ENCODE measurements around the gene COQ10B.
"Not testable (repeated sequence)": the region's sequence is repeated elsewhere in the genome, so short reads cannot be mapped to it uniquely, and the experiment has no call there.

Gene COQ10B

DNA sequence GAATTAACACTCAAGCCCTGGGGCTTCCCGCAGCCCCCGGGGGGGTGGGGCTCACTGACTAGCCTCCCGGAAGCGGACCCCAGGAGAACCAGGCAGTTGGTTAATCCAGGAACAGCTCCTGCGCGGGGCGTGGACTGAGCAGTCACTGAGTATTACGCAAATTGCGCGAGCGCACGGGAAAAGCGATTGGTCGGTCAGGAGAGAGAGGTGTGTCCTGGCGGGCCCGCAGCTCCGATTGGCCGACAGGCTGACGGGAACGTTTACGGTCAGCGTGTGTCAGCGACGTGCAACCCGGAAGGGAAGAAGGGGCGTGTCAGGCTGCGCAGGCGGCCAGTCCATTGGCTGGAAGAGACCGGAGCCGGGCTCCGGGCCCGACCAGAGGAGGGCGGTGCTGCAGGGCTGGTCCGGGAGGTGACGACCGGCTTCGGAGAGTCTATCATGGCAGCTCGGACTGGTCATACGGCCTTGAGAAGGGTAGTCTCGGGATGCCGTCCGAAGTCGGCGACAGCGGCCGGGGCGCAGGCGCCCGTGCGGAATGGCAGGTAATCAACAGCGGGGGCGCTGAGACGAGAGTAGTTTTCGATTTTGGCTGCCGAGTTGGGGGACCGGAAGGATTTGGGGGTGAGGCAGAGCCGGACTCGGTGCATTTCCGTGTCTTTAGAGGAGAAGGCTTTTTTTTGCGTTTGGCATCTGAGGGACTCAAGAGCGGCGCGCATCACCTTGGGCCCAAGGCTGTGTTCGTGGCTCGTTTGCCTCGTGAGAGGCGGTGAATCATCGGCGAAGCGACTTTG, at the start of gene COQ10B:
TSS of gene COQ10B (plus strand) at position 430 of the 791 bp plus-strand sequence. CDS start at position 439, 9 bp downstream.
- DNase-seq (ENCODE audit: insufficient read length, low spot score) (peak; percentile 96), FAIRE-seq (peak; percentile 95)

- FAIRE-seq = no peak
- no peak for DNase-seq (ENCODE audit: insufficient read length, low spot score)
These were observed 47.8 kb upstream of the COQ10B start for GRCh38 chr2:197405582-197405981.

GRCh38 chr2:197414039-197414438, 39.3 kb upstream of the COQ10B start:
- DNase-seq (ENCODE audit: insufficient read length, low spot score) = no peak
- FAIRE-seq = no peak

DNA sequence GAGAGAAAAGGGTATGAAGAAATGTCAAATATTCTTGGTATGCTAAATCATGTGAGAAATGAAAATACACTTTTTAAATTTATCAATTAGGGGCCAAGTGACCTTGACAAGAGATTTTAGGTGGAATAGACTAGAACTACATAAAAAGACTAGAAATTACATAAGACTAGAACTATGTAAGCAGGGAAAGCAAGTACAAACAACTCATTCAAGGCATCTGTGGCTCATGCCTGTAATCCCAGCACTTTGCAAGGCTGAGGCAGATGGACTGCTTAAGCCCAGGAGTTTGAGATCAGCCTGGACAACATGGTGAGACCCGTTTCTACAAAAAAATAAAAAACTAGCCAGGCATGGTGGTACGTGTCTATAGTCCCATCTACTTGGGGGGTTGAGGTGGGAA, 38.8 kb upstream of the COQ10B start:
- no peak for DNase-seq (ENCODE audit: insufficient read length, low spot score)
- no peak for FAIRE-seq

GRCh38 chr2:197416268-197416667, 37.1 kb upstream of the COQ10B start:
- DNase-seq (ENCODE audit: insufficient read length, low spot score) = no peak
- no peak for FAIRE-seq

DNA sequence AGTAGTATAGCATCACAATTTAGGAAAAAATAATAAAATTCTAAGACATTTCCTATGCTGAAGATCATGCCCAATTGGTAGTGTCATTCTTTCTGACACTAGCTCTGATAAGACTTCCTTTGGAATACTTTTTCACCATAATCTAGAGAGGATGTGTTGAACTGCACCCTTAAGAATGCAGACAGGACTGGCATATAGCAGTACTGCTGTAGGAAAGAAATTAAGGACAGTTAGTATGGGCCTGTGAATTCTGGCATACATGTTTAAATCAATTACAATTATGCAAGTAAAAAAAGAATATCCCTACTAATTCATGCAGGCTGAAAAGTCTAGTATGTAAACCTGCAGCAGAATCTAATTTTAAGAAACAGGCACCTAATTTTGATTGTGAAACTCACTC, 33.9 kb upstream of the COQ10B start:
- no peak for DNase-seq (ENCODE audit: insufficient read length, low spot score)
- FAIRE-seq = no peak

GRCh38 chr2:197423307-197423706, 30.0 kb upstream of the COQ10B start:
- FAIRE-seq = no peak

GRCh38 chr2:197425550-197425949, 27.8 kb upstream of the COQ10B start:
- DNase-seq (ENCODE audit: insufficient read length, low spot score) (no peak), FAIRE-seq (no peak)

More at GRCh38 chr2:197423307-197423706, 30.0 kb upstream of the COQ10B start:
- no peak for DNase-seq (ENCODE audit: insufficient read length, low spot score)

GRCh38 chr2:197426723-197427603, 26.4 kb upstream of the COQ10B start:
- DNase-seq (ENCODE audit: insufficient read length, low spot score) (no peak), FAIRE-seq (no peak)

DNA sequence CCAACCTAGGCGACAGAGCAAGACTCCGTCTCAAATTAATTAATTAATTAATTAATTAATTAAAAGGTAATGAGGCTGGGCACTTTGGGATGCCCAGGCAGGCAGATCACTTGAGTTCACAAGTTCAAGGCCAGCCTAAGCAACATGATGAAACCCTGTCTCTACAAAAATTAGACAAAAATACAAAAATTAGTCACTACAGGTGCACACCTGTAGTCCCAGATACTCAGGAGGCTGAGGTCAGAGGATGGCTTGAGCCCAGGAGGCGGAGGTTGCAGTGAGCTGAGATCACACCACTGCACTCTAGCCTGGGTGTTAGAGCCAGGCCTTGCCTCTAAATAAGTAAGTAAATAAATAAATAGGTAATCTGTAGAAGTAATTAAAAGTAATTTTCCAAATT, 25.4 kb upstream of the COQ10B start:
- DNase-seq (ENCODE audit: insufficient read length, low spot score) (no peak), FAIRE-seq (no peak)

GRCh38 chr2:197431858-197432257, 21.5 kb upstream of the COQ10B start:
- no peak for FAIRE-seq

GRCh38 chr2:197432527-197432926, 20.8 kb upstream of the COQ10B start:
- not testable (repeated sequence) for DNase-seq (ENCODE audit: insufficient read length, low spot score); FAIRE-seq

More at GRCh38 chr2:197431858-197432257, 21.5 kb upstream of the COQ10B start:
- no peak for DNase-seq (ENCODE audit: insufficient read length, low spot score)

DNA sequence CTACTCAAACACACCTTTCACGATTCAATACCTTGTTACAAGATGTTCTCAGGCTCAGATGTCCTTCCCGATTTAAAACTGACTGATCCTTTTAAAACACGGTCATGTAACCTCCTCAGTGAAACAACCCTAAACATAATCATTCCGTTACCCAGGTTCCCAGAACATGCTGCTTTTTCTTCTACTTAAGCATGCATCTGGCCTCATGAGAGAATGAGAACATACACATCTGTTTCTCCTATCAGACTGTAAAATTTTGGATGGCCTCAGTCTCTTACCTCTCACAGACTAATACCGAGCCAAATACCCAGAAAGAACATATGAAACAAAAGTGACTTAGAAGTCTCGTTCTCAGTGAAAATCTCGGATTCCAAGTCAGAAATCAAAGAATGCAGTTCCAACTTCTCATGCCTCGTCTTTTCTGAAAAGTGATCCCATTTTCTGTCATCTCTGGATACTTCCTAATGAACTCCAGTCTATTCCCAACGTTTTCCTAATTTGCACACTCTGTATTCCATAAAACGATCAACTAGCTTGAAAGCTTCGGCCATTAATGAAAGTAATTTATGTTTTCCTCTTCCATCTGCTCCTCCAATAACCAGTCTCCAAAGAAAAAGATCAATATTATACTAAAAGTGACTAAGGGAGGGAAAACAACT, 19.4 kb upstream of the COQ10B start:
- FAIRE-seq (no peak), DNase-seq (ENCODE audit: insufficient read length, low spot score) (no peak)

DNA sequence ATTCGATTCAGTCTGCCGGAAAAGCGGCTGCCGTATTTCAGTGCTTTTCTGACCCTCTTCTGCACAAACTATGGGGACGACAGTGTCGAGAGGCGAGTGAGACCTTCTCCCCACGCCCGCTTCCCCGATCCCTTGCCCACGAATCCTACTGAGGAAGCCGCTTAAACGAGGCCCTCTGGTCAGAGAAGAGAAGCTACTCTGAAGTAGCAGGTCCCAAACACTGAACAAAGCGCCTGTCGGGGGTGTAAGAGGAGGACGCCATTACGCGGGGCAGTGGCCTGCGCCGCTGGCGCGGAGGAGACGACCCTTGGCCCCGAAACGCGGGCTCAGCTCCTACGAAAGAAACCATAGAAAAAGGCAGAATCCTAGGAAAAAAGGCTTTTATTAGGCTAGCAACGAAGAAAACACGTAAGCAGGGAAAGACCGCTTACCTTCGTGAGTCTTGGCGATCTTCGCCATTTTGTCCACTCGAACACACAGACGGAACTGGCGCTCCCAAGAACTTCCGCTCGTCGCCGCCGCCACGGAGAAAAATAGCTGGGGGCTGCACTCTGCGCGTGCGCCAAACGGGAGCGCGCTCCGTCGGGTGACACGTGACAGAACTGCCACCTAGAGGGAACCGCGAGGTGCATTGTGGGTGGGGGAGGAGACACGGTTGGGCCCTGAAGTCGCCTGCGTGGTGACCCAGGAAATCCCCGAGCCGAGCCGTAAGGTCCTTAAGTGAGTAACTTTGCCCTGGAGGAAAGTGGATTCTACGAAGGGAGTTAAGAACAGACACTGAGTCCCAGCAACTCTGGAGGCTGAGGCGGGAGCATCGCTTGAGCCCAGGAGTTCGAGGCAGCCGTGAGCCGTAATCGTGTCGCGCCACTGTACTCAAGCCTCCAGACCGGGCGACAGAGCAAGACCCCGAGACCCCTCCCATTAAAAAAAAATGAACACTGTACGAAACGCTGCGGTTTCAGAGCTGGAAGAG, 18.5 kb upstream of the COQ10B start, which contains the start of gene SF3B1:
TSS of gene SF3B1 (minus strand) at position 488 of the 973 bp plus-strand sequence. CDS start at position 459, 29 bp downstream.
- peak; percentile 95 for DNase-seq (ENCODE audit: insufficient read length, low spot score)
- FAIRE-seq = peak; percentile 86

DNA sequence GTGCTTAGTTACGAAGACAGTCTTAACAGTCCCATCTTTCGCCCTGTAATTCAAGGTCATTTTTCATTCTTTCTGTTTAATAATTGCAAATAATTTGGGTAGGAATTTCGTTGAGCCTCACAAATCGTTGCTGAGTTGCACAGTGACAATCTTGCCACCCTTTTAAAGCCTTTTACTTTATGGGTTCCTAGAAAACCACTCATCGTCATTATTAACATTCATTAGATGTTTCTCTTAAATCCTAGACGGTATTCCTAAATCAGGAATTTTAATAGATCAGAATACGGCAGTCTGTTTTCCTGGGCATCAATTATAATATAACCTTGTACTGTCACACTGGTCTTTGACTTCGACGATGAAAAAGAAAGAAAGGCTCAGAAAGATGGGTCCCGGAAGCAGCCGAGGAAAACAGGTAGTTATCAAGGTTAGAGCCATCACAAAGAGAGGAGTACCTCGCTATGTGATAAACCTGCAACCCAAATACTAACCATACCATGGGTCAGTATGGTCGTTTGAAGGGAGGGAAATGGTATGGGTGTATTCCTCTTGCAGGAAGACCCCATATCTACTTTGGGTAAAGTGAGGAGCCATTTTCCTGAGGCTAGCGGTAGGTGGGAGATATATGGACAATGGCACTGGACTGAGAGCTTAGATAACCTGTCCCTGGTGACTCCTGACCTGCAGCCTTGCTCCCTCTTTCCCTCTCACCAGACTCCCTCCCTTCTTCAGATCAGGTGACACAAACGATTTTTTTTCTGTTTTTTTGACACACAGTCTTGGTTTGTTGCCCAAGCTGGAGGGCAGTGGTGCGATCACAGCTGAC, 17.5 kb upstream of the COQ10B start:
- no peak for DNase-seq (ENCODE audit: insufficient read length, low spot score)
- no peak for FAIRE-seq

DNA sequence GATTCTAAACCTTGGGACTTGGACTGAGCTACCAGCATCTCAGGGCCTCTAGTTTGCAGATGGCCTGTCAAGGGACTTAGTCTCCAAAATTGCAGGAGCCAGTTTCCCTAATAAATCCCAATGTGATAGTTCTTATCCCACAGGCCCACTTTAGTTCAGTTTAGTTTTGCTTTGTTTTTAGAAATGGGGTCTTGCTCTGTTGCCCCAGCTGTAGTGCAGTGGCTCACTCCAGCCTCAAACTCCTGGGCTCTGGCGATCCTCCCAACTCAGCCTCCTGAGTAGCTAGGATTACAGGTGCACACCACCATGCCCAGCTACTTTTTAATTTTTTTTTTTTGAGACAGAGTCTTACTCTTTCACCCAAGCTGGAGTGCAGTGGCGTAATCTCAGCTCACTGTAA, 16.0 kb upstream of the COQ10B start:
- DNase-seq (ENCODE audit: insufficient read length, low spot score) (no peak), FAIRE-seq (no peak)

GRCh38 chr2:197442857-197443256, 10.5 kb upstream of the COQ10B start:
- DNase-seq (ENCODE audit: insufficient read length, low spot score) = no peak
- FAIRE-seq = no peak

DNA sequence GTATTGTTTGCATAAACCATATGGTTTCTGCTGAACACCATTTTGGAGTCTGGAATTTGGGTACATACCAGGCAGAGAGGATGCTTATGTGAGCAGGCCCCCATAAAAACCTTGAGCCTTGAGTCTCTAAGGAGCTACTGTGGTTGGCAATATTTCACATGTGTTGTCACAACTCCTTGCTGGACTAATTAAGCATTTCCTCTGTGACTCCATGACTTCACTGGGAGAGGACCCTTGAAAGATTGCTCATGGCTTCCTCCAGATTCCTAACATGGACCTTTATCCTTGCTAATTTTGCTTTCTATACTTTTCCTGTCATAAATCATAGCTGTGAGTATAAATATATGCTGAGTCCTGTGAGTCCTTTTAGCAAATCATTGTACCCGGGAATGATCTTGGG, 7.6 kb upstream of the COQ10B start:
- DNase-seq (ENCODE audit: insufficient read length, low spot score) (no peak), FAIRE-seq (no peak)

- FAIRE-seq = no peak
- no peak for DNase-seq (ENCODE audit: insufficient read length, low spot score)
These were observed 6.5 kb upstream of the COQ10B start for GRCh38 chr2:197446844-197447243.
